NCI-H1048 (cell line): ENCODE measurements around the gene TTR.

Experiments
- DNase-seq: peaks from one replicate; lab custom pipeline; 2025; lab: John Stamatoyannopoulos, UW

TTR gene

GRCh38 chr18:31579375-31579774, 12.3 kb upstream of the TTR start:
- DNase-seq, result no peak

DNA sequence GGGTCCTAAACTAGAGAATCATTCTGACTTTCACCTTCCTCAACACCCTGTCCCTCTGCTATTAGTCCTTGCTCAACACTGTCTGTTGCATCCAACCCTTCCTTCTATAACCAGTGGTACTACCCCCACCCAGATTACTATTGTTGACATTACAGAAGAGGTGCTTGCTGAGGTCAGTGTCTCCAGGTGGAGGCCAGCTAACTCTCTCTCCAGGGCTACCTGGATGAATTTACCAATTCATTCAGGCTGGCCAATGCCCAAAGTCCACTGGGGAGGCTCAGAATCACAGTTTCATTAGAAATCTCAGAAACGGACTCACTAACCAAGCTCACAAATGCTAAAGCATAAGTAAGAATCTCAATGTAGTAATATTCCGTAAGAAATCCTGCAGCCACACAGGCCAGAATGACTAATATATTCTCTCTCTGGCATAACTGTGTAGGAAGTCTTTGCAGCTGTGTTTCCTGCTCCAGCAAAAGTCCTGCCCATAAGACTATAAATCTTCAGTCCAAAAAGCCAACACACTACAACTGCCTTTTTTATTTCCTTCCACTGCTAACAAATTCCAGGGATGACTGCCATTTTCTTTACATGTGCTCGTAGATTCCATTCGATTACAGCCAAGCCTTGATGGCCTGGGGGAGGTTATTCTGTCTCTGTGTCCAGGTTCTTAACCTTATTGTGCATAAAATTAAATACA, 10.0 kb upstream of the TTR start:
- no peak for DNase-seq

DNA sequence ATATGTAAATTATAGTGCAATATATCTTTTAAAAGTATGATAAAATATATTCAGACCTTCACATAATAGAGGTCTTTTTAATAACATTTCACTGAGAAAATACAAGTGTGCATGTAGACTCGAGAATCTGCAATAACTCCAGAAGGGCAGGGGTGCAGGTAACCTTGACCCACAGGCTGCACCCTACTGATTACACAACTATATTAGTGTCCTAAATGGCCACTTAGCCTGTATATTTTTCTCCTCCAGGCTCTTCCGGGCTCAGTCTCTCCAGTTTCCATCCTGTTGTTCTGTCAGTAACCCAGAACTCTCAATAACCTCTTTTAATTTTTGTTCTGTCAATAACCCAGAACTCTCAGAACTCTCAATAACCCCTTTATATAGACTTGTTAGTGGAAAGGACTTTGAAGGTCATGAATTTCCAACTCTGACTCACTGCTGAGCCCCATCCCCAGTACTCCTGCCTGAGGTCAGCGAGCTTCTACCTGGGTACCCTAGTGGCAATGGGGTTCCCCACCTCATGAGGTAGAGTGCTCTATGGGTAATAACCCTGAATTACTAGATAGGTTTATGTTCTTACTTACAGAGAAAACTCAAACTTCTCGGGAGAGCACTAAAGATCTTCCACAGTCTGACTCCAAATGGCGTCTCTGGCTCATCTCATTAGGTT, 8.4 kb upstream of the TTR start:
- DNase-seq, result no peak

GRCh38 chr18:31585991-31586390, 5.7 kb upstream of the TTR start:
- no peak for DNase-seq

GRCh38 chr18:31586616-31587015, 5.1 kb upstream of the TTR start:
- no peak for DNase-seq

DNA sequence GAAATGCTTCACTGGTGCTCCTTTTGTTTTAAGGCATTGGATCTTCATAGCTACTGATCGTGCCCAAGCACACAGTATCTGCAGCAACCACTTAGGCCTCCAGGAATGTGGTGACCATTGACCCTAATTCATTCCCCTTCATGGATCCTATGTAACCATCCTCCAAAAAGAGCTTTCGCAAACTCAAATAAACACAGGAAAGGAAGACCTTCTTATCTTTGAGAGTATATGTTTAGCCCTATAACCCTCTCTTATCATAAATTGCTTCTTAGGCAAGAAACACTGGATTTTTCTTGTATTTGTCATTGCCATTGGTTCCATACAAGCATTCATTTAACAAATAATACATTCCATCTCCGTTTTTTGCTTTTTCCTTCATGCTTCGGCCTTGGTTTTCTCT, 4.1 kb upstream of the TTR start:
- no peak for DNase-seq

DNA sequence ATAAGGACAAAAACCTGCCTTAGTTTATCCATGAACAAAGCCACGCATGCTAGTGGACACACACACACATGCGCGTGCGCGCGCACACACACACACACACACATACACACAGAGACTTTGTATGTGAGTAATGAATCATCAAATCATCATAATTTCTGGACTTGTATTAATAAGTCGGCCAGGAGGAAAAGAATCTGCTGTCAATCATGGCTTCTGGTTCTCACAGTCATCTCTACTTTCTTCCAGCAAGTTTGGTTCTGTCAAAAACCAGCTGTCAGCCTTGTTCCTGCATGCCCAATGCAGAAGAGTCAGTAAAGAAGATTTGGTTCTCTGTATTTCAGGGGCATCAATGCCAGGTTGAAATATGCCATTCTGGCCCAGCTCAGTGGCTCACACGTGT, 1.1 kb upstream of the TTR start:
- DNase-seq, result no peak

- DNase-seq, result no peak
These were observed 564 bp upstream of the TTR start for GRCh38 chr18:31591113-31591512.

DNA sequence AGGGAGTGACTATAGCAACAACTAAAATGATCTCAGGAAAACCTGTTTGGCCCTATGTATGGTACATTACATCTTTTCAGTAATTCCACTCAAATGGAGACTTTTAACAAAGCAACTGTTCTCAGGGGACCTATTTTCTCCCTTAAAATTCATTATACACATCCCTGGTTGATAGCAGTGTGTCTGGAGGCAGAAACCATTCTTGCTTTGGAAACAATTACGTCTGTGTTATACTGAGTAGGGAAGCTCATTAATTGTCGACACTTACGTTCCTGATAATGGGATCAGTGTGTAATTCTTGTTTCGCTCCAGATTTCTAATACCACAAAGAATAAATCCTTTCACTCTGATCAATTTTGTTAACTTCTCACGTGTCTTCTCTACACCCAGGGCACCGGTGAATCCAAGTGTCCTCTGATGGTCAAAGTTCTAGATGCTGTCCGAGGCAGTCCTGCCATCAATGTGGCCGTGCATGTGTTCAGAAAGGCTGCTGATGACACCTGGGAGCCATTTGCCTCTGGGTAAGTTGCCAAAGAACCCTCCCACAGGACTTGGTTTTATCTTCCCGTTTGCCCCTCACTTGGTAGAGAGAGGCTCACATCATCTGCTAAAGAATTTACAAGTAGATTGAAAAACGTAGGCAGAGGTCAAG, 955 bp downstream of the TTR start:
- DNase-seq, result no peak

DNA sequence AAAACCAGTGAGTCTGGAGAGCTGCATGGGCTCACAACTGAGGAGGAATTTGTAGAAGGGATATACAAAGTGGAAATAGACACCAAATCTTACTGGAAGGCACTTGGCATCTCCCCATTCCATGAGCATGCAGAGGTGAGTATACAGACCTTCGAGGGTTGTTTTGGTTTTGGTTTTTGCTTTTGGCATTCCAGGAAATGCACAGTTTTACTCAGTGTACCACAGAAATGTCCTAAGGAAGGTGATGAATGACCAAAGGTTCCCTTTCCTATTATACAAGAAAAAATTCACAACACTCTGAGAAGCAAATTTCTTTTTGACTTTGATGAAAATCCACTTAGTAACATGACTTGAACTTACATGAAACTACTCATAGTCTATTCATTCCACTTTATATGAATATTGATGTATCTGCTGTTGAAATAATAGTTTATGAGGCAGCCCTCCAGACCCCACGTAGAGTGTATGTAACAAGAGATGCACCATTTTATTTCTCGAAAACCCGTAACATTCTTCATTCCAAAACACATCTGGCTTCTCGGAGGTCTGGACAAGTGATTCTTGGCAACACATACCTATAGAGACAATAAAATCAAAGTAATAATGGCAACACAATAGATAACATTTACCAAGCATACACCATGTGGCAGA, 3.6 kb downstream of the TTR start:
- no peak for DNase-seq

- no peak for DNase-seq
These were observed 4.6 kb downstream of the TTR start for GRCh38 chr18:31596081-31596872.

DNA sequence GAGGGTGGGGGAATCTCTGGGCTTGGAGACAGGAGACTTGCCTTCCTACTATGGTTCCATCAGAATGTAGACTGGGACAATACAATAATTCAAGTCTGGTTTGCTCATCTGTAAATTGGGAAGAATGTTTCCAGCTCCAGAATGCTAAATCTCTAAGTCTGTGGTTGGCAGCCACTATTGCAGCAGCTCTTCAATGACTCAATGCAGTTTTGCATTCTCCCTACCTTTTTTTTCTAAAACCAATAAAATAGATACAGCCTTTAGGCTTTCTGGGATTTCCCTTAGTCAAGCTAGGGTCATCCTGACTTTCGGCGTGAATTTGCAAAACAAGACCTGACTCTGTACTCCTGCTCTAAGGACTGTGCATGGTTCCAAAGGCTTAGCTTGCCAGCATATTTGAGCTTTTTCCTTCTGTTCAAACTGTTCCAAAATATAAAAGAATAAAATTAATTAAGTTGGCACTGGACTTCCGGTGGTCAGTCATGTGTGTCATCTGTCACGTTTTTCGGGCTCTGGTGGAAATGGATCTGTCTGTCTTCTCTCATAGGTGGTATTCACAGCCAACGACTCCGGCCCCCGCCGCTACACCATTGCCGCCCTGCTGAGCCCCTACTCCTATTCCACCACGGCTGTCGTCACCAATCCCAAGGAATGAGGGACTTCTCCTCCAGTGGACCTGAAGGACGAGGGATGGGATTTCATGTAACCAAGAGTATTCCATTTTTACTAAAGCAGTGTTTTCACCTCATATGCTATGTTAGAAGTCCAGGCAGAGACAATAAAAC, 6.5 kb downstream of the TTR start:
- no peak for DNase-seq

- DNase-seq, result no peak
These were observed 11.6 kb downstream of the TTR start for GRCh38 chr18:31603315-31603714.

DNA sequence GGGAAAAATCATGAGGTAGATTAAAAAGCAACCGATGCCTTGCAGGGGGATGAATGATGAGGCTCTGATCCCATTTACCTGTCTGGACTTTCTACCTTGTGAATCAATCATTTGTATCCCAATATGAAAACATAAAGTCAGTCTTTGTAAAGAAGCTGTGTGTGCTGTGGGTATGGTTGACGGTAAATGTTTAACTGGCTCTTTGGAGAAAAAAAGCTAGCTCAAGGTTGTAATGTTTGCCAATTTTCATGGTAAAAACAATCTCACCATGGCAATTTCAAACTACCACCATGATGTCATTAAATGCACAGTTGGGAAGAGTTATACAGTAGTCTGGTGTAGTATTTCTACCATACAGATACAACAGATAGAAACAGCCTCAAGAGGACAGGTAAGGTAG, 14.6 kb downstream of the TTR start:
- no peak for DNase-seq

- no peak for DNase-seq
These were observed 15.7 kb downstream of the TTR start for GRCh38 chr18:31607384-31607783.

DNA sequence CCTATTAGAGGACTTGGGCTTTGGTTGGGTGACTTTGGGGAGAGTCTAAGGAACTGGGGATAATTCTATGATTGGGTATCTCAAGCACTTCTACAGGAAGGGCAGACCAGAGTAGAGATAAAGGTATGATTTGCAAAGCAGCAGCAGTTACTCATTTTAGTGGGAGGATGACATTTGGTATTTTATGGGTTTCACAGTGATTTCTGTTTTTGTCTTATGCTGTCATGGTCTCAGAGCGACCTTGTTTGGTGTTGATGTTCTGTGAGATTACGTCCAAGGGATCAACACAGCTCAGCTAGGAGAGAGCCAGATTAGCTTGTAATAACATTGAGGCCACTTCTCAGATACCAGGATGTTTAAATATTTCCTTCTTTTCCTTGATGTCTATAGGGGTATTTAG, 18.2 kb downstream of the TTR start:
- DNase-seq, result no peak

DNA sequence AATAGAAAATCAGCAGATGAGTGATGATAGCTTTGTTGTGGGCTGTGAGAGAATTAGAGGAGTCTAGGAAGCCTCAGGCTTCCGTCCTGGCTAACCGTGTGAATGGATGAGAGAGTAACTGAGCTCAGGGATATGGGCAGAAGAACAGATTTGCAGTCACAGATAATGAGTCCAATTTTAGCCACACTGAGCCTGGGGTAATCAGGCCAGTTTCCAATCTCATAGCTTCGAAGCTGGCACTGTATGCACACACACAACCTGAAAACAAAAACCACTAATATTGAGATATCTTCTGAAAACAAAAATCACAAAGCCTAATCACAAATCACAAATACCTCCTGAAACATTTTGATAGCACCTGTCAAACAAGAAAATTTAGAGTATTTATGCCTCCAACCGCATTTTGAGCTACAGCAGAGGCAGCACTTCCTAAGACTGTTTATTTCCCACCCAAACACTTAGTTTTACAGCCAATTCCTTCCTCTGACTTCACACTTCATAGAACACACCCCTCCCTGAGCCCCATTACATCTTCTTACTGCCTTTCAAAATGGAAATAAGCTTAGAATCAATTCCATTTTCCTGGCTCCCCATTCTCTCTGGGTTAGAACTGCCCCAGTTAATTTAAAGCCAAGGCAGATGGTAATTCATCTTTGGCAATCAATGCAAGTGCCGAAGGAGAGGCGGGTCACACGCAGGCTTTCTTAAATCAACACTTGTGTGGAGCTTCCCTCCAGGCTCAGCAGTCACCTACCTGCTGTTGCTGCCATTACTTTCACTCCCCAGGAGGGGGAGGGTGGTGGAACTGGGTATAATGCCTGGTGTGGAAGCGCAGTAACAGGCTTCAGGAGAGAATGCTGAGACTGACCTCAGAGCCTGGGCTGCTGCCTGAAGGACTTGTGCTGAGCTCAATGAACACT, 18.9 kb downstream of the TTR start:
- no peak for DNase-seq

GRCh38 chr18:31611511-31611910, 19.8 kb downstream of the TTR start:
- no peak for DNase-seq

DNA sequence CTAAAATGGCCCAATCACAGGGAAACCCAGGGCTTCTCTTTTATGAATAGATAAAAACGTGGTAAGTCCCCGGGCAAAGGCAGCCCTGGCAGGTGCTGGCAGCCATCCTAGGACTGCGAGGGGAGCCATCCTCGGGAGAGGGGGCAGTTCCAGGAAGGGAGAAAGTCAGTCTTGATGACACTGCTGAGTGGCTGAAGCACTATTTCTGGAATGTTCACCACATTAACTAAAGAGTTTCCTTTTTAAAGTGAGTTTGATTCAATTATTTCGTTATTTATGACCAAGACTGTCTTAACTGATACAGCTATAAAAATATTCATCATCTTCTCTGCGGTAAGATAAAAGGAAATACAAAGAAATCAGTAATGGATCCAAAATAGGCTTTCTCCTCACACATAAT, 20.4 kb downstream of the TTR start:
- no peak for DNase-seq

DNA sequence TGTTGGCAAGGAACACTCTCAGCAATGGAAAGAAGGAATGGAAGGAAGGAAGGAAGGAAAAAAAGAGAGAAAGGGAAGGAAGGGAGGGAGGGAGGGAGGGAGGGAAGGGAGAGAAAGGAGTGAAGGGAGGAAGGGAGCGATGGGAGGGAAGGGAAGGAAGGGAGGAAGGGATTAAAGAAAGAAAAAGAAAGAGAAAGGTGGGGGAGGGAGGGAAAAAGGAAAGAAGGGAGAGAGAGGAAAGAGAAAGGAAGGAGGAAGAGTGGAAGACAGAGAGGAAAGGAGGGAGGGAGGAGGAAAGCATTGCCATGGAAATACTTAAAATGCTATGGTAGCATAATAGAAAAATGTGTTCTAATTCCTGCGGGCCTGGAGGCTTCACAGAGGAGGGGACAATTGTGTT, 22.4 kb downstream of the TTR start:
- DNase-seq, result no peak
